ENCODE measurements around the gene ZNF417.
"Not testable (repeated sequence)": the region's sequence is repeated elsewhere in the genome, so short reads cannot be mapped to it uniquely, and the experiment has no call there.

The ZNF417 gene

GRCh38 chr19:57887195-57887941, 29.0 kb downstream of the ZNF417 start:
- DNase-seq: no peak

- DNase-seq: no peak
Observed at GRCh38 chr19:57886046-57886445, 30.3 kb downstream of the ZNF417 start.

DNA sequence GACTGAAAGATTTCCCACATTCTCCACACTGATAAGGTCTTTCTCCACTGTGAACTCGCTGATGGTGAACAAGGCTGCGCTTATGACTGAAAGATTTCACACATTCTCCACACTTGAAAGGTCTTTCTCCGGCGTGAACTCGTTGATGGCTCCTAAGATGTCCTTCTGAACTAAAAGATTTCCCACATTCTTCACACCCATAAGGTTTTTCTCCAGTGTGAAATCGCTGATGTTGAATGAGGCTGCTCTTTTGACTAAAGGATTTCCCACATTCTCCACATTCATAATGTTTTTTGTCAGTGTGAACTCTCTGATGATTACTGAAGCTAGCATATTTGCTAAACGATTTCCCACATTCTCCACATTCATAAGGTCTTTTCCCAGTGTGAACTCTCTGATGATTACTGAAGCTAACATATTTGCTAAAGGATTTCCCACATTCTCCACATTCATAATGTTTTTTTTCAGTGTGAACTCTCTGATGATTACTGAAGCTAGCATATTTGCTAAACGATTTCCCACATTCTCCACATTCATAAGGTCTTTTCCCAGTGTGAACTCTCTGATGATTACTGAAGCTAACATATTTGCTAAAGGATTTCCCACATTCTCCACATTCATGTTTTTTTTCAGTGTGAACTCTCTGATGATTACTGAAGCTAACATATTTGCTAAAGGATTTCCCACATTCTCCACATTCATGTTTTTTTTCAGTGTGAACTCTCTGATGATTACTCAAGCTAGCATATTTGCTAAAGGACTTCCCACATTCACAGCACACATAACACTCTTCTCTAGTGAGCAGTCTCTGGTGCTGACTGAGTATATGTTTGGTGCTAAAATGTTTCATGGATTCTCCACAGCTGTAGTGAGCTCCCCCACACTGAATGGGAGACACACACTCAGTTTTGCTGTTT, 42.3 kb downstream of the ZNF417 start:
- not testable (repeated sequence) for DNase-seq

GRCh38 chr19:57872450-57872849, 43.9 kb downstream of the ZNF417 start:
- no peak for DNase-seq

- no peak for DNase-seq
Observed at GRCh38 chr19:57870225-57870624, 46.2 kb downstream of the ZNF417 start.

GRCh38 chr19:57869655-57870054, 46.7 kb downstream of the ZNF417 start:
- not testable (repeated sequence) for DNase-seq

- DNase-seq: no peak
Observed at GRCh38 chr19:57867868-57868492, 48.4 kb downstream of the ZNF417 start.
